Heart left ventricle (tissue), 16 donors: ENCODE results near the gene HMGB2. TPM values are rescaled to one million over a fixed set of nuclear protein-coding genes. Genes with fewer than 3 reads are reported as not detected.
A peak's percentile ranks its signal among the peaks of the same experiment; 100 is the strongest.

Source experiments
- ATAC-seq, 4 donors: fragments of 200-7000 bp; cut with Tn5 transposase; one replicate each; pipeline ENCODE4 v1.9.1; 2020 to 2022; ENCODE audit warnings: moderate library complexity in 4 of 4, mild to moderate bottlenecking in 3 of 4, moderate number of reproducible peaks in 1 of 4
- DNase-seq, 5 donors: peaks; one replicate each; pipeline ENCODE4 v3.0.0-alpha.2; 2020
- H3K27ac ChIP-seq, 12 donors: fragments of 200-600 bp; sonication (generic) in 4 of 12; one replicate each; pipeline versions ENCODE4 v1.5.0 to v1.8.0; 2016 to 2022; ENCODE audit warnings: mild to moderate bottlenecking in 2 of 12
- H3K27me3 ChIP-seq, 9 donors: fragments of 200-600 bp; sonication (generic) in 2 of 9; one replicate each; pipeline versions ENCODE4 v1.5.1 to v1.8.0; 2016 to 2022; ENCODE audit warnings: mild to moderate bottlenecking in 3 of 9
- H3K36me3 ChIP-seq, 9 donors: fragments of 200-600 bp; sonication (generic) in 2 of 9; one replicate each; pipeline versions ENCODE4 v1.5.0 to v1.8.0; 2018 to 2022; ENCODE audit warnings: mild to moderate bottlenecking in 2 of 9
- H3K4me1 ChIP-seq, 12 donors: fragments of 200-600 bp; sonication (generic) in 4 of 12; one replicate each; pipeline versions ENCODE4 v1.5.0 to v1.8.0; 2016 to 2022; ENCODE audit warnings: mild to moderate bottlenecking in 3 of 12
- H3K4me3 ChIP-seq, 12 donors: fragments of 200-600 bp; sonication (generic) in 4 of 12; one replicate each; pipeline versions ENCODE4 v1.5.0 to v1.8.0; 2017 to 2022; ENCODE audit warnings: mild to moderate bottlenecking in 9 of 12, moderate library complexity in 4 of 12
- H3K9me3 ChIP-seq, 12 donors: fragments of 200-600 bp; sonication (generic) in 4 of 12; one replicate each; pipeline versions ENCODE4 v1.5.0 to v1.8.0; 2016 to 2022; ENCODE audit warnings: mild to moderate bottlenecking in 1 of 12
- POLR2A ChIP-seq, 2 donors: fragments of 450-650 bp; IDR thresholded peaks; one replicate each; pipeline ENCODE4 v1.6.1; 2017; ENCODE audit warnings: antibody characterized with exemption in 2 of 2, mild to moderate bottlenecking in 2 of 2, moderate library complexity in 2 of 2
- WGBS, 4 donors: extraction: QIAGEN DNeasy Blood & Tissue Kit in 2 of 4; methylation state at CpG; one replicate each; pipeline versions ENCODE4 v1.1.5 to v1.1.7; 2013 to 2018; 5-methylcytosine and 5-hydroxymethylcytosine counted together
- intact Hi-C, 10 donors: fragments of 100-400 bp; cut with DNase I; formaldehyde crosslinking; loops; one replicate each; pipeline versions ENCODE4 v1.11.1 to v1.14.2; 2022
- polyA plus RNA-seq, 2 donors: library from polyadenylated mRNA; stranded (reverse); fragments of 200-250 nt; gene quantifications; one replicate each; pipeline ENCODE4 v1.2.3, GENCODE V29; 2013
- total RNA-seq, 9 donors: library from RNA; depleted of rRNA in 2 of 9; stranded (reverse); fragments of >200 nt in 2 of 9; fragmentation: NEBNext Ultra II Directional in 3 of 9; extraction: Animal tissue kit (Norgen Biotek cat#: 25700) in 3 of 9; gene quantifications; one replicate each; pipeline versions ENCODE4 v1.1.0 to v1.2.4, GENCODE V29; 2016 to 2023
- TF ChIP-seq, protein P1 (sequence below), 12 donors: fragments of 200-600 bp; sonication (generic) in 4 of 12; IDR thresholded peaks; one replicate each; pipeline versions ENCODE4 v1.5.0 to v1.8.0; 2018 to 2022; ENCODE audit warnings: antibody characterized with exemption in 12 of 12, mild to moderate bottlenecking in 5 of 12
- donor health status: ischemic (EF 13 %, LVEDD 7.1; RV severe dilation, severe dysfunction).
- donor health status: healthy with polysubstance abuse.
- donor health status: DM: no; HTN: yes; CAD: no.
- donor health status: DM: no; HTN: no; CAD: no.
- donor health status: ischemic (EF 25% LVEDD 6.9; RV normal size, moderate dysfunction).
- donor health status: ischemic (EF 25% LVEDD 5.7; RV mildly dilated, moderate dysfunction).
- donor health status: healthy.
- donor health status: DM: yes; HTN: yes; CAD: no.
- donor health status: ischemic (EF 35%, LVEDD 5.7; RV mildly dilated, moderate dysfunction).
- donor health status: nonischemic (EF 11% LVEDD 7.7; RV severe dilation, severe dysfunction).
- donor health status: DM: yes; HTN: yes; CAD: no.
- donor health status: PGD.
- donor health status: ischemic (EF 29% LVEDD 5.4; RV normal size, mild dysfunction).
- donor health status: nonischemic (EF 23%, LVEDD 6.1; RV moderate dilation, normal function).

The HMGB2 gene
- total and polyA plus RNA-seq, 11 donors, result 28.5 to 88.9 (median 46.8) TPM

DNA sequence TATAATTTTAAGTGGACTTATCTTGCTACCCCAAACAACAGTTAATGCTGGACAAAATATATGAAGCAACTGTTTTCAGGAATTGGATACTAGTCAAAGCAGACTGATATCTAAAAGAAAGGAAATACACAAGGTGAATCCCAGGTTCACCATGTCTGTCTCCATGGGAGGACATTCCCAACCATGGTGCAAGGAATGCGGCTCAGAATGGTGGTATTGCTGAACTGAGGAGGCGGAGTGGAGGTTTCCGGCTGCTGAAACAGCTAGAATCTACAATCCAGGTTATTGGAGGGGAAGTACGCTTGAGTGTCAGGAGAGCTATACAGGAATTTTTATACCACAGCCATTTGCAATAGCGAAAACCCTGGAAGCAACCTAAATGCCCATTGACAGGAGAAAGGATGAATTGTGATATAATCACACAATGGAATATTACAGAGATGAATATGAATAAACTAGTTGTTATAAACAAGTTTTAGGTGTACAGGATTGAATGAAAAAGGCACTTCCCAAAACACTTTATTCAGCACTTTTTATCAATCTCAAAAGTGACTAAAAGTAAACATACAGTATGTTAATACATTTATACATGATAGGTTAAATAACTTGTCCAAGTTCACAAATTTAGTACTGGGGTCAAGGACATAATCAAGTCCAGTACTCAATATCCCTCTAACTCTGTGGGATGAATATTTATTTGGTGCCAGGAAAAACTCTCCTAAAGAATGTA, 9.0 kb downstream of the HMGB2 start:
- Histone ChIP-seq H3K4me3 (no peak overlapping the region), H3K36me3 (peaks cover 0 to 74% (median 56%) of the 10 kb centered on the region in 9 donors), H3K9me3 (no peaks in the 10 kb centered on the region), H3K27me3 (no peaks in the 10 kb centered on the region), H3K27ac (no peak overlapping the region), H3K4me1 (peaks cover 0 to 10% (median 0%) of the 10 kb centered on the region in 12 donors)
- ATAC-seq (no peak), DNase-seq (no peak)
- WGBS, 4 donors, result 93 to 98% (median 97%) methylated on average over 5 of the region's 5 CpGs
- no peak for TF ChIP-seq POLR2A (IDR thresholded peaks at IDR 0.05)
- TF ChIP-seq, protein P1, sequence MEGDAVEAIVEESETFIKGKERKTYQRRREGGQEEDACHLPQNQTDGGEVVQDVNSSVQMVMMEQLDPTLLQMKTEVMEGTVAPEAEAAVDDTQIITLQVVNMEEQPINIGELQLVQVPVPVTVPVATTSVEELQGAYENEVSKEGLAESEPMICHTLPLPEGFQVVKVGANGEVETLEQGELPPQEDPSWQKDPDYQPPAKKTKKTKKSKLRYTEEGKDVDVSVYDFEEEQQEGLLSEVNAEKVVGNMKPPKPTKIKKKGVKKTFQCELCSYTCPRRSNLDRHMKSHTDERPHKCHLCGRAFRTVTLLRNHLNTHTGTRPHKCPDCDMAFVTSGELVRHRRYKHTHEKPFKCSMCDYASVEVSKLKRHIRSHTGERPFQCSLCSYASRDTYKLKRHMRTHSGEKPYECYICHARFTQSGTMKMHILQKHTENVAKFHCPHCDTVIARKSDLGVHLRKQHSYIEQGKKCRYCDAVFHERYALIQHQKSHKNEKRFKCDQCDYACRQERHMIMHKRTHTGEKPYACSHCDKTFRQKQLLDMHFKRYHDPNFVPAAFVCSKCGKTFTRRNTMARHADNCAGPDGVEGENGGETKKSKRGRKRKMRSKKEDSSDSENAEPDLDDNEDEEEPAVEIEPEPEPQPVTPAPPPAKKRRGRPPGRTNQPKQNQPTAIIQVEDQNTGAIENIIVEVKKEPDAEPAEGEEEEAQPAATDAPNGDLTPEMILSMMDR (IDR thresholded peaks at IDR 0.05), result no peak
- intact Hi-C loops, result loop anchor here in 1 of 10 donors (10.0 kb wide), 1 partner anchor 170 kb away; no protein-coding TSS in a partner anchor

DNA sequence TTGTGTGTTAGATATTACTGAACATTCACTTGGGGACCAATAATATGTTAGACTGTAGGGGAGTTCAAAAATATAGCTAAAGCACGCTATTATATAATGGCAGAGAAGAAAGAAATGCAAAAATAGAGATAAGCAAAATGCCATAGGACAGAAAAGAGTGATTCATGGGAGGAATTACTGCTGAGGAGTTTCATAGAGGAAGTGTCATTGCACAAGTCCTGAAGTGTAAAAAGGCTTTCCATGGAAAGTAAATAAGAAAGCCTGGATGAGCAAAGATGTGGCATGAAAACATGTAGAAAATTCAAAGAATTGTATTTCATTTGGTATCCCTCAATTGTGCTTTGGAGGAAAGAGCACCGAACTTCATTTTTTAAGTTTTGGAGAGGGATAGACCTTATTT, 14.5 kb downstream of the HMGB2 start:
- DNase-seq, result no peak
- Histone ChIP-seq H3K9me3 (no peaks in the 10 kb centered on the region), H3K27me3 (no peaks in the 10 kb centered on the region), H3K4me1 (peaks cover 0 to 14% (median 7%) of the 10 kb centered on the region in 12 donors), H3K36me3 (peaks cover 0 to 52% (median 32%) of the 10 kb centered on the region in 9 donors), H3K4me3 (no peak overlapping the region), H3K27ac (no peak overlapping the region)
- no peak for TF ChIP-seq POLR2A (IDR thresholded peaks at IDR 0.05)
- TF ChIP-seq, protein P1 (IDR thresholded peaks at IDR 0.05), result no peak
- WGBS, 4 donors, result 89 to 92% (median 90%) methylated on average over 2 of the region's 2 CpGs
- ATAC-seq, result no peak
- intact Hi-C loops, result loop anchor here (1.0 to 10.0 kb wide), 7 partner anchors 41 to 445 kb away; no protein-coding TSS in a partner anchor

- Histone ChIP-seq H3K4me3 (no peak overlapping the region), H3K4me1 (peaks cover 0 to 14% (median 7%) of the 10 kb centered on the region in 12 donors), H3K27ac (peak overlapping the region in 2 of 12 donors; percentile 11 to 20), H3K36me3 (peaks cover 0 to 59% (median 34%) of the 10 kb centered on the region in 9 donors), H3K9me3 (no peaks in the 10 kb centered on the region), H3K27me3 (no peaks in the 10 kb centered on the region)
- TF ChIP-seq, protein P1 (IDR thresholded peaks at IDR 0.05), result peak; percentile 41 to 73 (median 55)
- no peak for TF ChIP-seq POLR2A (IDR thresholded peaks at IDR 0.05)
- peak; percentile 78 to 89 (median 86) for ATAC-seq
- no peak for DNase-seq
- intact Hi-C loops, result loop anchor here in 9 of 10 donors (1.0 to 10.0 kb wide), 7 partner anchors 42 to 446 kb away; no protein-coding TSS in a partner anchor
- 3 to 10% (median 9%) methylated on average over 3 of the region's 3 CpGs for WGBS, 4 donors
Observed at GRCh38 chr4:173318648-173319211, 15.4 kb downstream of the HMGB2 start.

DNA sequence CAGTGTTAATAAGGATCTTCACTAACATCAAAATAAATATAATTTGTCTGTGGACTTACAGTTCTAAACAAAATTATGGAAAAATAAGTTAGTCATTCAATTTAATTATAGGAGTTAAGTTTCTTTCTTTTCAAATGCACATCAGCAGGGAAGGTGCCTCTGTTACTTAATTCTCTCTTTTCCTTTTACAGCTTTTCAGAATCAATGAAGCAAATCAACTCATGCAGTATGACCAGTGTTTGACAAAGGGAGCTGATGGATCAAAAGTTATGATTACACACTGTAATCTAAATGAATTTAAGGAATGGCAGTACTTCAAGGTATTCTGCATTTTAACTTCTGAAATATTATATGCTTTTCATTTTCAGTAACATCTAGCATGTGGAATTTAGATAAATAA, 15.9 kb downstream of the HMGB2 start:
- peaks cover 0 to 14% (median 7%) of the 10 kb centered on the region in 12 donors for H3K4me1 ChIP-seq
- H3K4me3 ChIP-seq, result no peak overlapping the region
- no peak for ATAC-seq
- no peak for TF ChIP-seq POLR2A (IDR thresholded peaks at IDR 0.05)
- TF ChIP-seq, protein P1 (IDR thresholded peaks at IDR 0.05), result no peak
- DNase-seq, result no peak
- no peak overlapping the region for H3K27ac ChIP-seq
- peaks cover 0 to 59% (median 34%) of the 10 kb centered on the region in 9 donors for H3K36me3 ChIP-seq
- H3K9me3 ChIP-seq, result no peaks in the 10 kb centered on the region
- intact Hi-C loops, result loop anchor here in 9 of 10 donors (1.0 to 10.0 kb wide), 7 partner anchors 43 to 447 kb away; no protein-coding TSS in a partner anchor
- H3K27me3 ChIP-seq, result no peaks in the 10 kb centered on the region
